SIG-M5 treated with dmso at 0.1 percent for 504 hours (cell line): Measurements from ENCODE around the gene TMEM259.

Experiments
- DNase-seq: peaks from one replicate; lab custom pipeline; 2025; ENCODE audit not compliant: unreplicated experiment; lab: John Stamatoyannopoulos, UW

The TMEM259 gene

DNA sequence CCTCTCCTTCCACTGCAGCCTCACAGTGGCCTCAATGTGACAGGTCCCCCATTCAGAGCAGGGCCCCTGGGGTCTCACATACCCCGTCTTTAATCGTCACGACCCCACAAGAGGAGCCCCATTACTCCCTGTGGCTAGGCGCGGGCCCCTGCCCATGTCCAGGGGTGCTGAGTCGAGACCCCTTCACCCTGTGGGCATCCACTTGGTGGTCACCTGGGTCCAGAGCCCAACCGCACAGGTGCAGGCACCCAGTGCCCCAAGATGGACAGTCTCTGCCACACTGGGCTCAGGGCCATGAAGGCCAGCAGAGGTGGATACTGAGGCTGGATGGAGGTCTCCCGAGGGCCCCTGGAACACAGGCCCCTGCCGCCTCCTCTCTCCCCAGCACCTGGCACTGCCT lies 3.0 kb downstream of the TMEM259 start:
- no peak for DNase-seq

DNA sequence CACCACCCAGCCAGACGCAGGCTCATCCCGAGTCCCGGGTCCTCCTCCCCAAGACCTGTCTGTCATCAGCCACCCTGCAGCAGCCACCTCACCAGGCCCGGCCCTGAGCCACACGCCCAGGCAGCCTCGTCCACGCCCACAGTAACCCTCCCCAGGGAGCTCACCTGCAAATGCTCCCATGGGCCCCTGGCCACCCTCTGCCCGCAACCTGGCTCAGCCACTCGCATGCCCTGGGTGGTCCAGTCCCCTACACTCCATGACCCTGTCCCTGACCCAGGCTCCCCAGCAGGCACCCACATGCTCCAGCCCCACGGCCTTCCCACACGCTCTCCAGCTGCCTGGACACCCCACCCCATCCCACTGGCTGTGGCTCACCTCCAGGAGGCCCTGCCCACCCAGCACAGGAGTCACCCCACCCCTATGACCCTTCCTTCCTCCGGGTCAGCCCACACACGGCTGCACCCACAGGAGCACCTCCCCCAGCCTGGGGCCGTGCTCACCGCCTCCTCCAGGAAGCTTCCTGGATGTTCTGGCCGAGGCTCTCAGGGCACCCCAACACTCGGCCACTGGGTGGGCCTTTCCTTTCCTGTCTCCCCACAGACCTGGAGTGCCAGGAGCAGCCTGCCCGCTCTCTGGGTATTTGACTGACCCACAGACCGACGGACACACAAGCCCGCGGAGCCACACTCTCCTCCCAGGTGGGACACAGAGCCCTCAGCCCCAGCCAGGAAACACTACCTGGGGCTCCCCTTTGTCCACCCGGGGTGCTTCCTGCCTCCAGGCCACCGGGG lies 3.6 kb downstream of the TMEM259 start:
- no peak for DNase-seq

DNA sequence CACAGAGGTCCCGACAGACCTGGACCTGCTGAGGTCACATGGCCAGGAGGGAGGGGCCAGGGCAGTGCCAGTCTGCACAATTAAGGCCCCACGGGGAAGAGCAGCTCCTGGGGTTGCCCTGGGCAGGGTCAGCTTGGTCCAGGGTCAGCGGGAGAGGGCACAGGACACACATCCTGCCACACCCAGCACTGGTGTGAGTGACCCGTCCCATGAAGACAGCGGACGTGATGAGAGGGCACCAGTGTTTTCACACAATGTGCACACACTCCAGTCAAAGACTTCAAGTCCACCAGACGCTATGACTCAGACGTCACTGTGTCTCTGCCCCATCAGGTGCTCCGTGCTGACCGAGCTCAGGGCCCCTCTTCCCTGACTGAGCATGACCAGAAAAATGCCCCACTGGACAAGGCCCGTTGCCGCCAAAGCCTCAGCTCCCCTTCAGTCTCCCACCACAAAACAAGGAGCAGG lies 4.2 kb downstream of the TMEM259 start:
- no peak for DNase-seq

DNA sequence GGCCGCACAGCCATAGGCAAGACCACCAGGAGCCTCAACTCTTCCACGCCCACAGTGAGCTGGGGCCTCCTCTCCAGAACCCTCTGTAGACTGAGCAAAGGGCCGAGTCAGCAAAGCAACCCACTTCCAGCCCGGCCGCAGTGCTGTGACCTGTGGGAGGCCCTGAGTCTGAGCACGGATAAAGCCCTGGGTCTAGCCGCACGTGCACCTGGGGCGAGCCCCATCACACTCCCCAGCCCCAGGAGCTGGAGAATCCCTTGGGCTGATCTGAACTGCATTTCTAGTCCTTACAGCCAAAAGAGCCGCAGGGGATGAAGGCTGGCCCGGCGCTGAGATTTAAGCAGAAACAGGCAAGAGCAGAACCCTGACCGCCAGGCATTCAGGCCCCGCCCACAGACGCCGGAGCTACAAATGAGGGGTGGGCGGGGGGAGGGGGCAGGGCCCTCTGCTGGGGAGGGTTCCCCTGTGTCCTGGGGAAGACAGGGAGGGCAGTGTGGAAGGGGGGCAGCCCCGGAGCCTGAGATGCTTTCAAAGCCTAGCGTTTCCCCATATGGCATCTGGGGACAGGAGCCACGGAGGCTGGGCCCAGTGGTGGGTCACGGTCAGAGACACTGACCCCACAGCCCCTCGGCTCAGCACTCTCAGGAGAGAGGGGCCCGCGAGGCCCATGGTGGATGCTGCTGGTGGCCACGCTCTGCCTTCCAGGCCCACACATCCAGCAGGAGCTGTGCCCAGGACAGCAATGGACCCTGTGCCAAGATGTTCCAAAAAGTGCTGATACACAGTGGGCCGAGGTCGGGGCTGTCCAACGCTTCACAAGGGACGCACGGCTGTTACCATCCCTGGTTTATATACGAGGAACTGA lies 4.9 kb downstream of the TMEM259 start:
- no peak for DNase-seq

DNA sequence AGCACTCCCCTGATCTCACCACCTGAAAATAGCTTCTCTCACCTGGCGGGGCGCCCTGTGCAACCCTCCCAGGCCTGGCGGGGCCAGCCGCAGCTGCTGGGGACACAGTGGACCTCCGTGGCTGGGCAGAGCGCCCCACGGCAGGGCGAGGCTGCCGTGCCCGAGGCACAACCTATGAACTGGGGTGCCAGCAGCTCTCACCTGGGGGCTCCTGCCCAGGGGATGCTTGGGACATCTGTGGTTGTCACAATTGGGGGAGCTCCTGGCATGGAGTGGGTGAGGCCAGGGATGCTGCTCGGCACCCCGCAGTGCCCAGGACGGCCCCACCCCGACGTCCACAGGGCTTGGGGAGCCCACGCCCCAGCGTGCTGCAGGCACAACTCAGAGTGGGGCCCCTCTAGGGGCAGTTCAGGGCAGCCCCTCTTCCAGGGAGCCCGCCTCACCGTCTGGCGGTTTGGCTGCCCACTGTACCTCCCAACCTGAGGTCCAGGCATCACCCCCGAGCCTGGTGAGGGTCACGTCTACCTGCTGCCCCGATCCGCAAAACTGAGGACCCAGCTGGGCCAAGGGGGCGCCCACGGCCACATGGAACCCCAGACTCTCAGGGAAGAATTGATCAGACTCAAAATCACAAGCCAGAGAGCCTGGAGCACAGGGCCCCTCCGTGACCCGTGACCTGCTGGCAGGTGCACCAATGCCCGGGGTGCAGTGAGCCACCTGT lies 5.7 kb downstream of the TMEM259 start:
- DNase-seq: no peak

DNA sequence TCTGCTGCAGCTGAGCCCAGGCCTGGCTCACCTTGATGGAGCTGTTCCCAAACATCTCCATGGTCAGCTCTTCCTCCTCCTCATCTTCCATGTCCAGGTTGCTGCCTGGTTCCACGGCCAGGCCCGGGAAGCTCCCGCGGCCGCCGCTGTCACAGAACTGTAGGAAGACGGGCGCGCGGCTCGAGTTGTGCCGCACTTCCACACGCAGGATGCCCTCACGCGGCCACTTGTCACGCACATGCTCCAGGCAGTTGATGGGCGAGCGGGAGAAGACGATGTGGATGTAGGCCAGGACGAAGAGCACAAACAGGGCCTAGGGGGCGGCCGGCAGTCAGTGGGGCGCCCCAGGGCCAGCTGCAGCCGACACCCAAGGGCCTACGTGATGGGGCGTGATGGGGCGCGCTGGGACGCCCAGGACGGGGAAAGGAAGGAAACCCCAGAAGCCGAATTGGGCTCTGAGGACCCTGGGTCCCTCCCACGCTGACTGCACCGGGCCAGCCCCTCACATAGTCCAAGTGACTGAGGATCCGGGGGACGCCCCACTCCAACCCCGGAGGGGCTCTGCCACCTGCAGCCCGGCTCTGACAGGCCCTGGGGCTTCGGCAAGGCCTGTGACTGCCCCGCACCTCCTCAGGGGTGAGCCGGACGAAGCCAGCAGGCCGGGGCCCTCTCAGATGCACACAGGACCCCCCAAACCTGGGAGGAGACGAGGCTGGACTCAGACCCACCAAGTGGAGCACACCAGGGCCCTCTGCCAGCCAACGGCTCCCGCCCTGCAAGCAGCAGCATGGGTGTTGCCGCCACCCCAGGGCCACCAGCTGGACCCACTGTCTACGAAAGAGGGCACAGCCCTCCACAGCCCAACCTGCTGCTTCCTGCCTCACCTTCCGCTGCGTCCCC lies 6.5 kb downstream of the TMEM259 start:
- no peak for DNase-seq

DNA sequence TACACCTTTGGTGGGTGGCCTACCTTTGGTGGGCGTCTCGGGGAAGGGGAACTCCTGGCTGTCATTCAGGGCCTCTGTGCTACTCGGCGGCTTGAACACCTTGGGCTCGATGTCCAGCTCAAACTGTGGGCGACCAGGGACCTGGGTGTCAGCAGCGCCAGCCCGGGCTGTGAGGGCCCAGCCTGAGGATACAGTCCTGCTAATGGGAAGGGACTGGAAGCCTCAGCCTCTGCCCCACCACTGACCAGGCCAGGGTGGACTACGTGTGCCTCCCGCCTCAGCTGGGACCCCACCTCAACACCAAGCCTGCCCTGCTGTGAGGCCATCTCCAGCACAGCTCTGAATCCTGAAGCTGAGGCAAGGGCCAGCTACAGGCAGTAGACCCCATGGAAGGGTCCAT lies 7.7 kb downstream of the TMEM259 start:
- no peak for DNase-seq

DNA sequence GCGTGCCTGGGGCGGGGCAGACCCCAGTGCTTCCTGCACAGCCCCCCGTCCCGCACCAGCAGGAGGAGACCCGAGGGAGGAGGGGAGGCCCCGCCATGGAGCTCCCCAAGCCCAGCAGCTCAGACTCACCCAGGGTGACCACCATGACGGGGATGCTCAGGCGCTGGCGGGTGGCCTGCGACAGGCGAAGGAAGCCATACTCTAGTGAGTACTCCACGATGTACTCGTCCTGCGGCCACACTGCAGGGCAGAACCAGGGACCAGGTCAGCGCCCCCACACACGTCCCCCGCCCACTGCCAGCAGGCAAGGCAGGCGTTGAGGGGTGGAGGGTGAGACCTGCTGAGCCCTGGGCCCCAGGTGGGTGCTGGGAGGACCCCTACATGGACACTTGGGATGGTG lies 8.6 kb downstream of the TMEM259 start:
- no peak for DNase-seq

DNA sequence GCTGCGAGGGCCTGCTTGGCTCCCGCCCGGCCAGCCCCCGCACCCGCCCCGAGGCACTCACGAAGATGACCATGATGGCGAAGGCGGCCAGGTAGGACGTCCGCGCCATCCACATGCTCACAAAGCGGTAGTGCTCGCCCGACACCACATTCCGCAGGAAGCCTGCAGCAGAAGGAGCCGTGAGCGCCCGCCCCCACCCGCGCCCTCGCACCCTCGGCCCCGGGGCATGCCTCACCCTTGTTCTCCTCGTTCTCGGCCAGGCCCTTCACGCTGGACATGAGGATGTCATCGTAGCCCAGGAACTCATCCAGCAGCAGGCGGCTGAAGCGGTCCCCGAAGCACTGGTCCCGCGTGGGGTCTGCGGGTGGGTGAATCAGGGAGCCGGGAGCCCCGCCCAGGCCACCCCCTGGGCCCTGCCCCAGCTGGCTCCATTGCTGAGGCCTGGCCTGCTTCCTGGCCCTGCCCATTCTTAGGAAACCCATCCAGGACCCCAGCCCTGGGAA lies 9.0 kb downstream of the TMEM259 start:
- DNase-seq: no peak

DNA sequence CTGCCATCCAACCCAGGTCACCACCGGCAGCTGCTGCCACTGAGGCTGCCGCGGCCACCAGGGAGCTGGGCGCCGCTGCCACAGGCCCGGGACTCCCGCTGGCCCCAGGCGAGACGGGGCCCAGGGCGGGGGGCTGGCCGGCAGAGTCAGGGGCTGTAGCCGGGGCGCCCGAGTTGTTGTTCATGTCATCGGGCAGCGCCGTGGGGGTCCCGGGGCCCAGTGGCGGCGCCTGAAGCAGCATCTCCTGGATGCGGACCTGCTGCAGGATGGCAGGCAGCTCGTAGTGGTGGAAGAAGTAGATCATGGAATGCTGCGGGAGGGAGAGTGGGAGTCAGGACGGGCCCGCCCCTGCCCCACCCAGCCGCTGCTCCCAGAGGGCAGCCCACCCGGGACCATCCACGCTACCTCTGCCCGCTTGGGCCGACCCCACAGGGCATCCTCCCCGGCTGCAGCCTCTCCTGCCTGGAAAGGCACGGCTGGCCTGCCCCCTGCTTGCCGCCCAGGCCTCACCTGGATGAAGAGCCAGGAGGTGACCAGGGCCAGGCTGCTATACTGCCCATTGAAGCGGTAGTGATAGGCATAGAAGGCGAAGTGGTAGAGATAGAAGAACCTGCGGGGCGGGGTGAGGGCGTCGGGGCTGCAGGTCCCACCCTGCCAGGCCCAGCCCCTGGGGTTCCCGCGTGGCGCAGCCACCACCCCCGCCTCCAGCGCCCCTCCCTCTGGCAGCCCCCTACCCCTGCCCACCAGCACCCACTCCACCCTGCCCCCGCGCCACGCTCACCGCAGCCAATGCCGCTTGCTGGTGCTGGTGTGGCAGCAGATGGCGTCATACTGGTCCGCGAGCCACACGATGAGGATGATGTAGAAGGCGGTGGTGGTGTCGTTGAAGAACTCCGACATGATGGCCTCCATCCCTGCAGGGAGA lies 10.1 kb downstream of the TMEM259 start:
- no peak for DNase-seq

DNA sequence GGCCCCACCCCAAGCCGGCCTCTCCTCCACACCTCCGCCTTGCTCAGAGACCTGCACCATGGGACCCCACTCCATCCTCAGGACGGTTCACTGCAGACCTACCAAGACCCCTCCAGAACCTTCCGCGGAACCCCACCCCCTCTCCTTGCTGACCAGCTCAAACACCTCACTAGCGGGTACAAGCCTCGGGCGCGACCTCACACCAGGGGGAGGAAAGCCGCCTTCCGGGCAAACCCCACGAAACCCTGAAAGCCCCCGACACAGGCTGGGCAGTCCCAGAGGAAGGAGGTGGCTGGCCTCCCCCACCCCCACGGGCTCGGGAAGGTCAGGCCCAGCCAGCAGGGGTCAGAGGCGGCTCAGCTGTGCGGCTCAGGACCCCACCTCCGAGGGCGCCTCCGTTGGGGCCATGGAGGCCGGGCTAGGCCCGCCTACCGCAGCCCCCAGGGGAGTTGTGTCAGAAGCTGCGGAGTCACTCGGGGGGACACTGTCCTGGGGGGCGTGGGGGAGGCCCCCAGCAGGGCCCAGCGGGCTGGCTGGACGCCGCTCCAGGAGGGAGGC lies 10.9 kb downstream of the TMEM259 start:
- no peak for DNase-seq

DNA sequence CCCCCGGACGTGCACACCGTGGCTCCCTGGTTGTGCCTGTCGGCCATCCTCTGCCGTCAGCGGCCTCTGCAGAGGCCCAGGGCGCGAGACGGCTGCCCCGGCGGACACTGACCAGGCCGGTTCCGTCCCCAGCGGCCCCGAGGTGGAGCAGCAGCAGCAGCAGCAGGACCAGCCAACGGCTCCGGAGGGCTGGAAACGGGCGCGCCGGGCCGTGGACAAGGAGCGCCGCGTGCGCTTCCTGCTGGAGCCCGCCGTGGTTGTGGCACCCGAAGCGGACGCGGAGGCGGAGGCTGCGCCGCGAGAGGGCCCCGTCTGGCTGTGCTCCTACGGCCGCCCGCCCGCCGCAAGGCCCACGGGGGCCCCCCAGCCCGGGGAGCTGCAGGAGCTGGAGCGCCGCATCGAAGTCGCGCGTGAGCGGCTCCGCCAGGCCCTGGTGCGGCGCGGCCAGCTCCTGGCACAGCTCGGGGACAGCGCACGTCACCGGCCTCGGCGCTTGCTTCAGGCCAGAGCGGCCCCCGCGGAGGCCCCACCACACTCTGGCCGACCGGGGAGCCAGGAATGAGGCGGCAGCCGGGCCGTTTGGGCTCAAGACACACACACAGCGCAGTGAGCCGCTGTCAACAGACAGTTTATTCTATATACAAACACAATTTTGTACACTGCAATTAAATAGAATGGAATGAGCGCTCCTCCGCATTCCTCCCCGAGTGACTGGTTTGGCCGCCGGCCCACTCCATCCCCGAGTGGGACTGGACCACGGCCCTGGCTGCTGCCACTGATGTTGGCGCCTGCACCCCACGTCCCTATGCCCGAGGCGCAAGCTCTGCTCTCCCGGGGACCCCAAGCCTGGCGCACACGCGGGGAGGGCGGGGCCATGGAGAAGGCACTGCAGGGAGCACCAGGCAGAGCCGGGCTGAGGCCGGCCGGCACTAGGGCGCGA lies 11.6 kb downstream of the TMEM259 start:
- DNase-seq: no peak

DNA sequence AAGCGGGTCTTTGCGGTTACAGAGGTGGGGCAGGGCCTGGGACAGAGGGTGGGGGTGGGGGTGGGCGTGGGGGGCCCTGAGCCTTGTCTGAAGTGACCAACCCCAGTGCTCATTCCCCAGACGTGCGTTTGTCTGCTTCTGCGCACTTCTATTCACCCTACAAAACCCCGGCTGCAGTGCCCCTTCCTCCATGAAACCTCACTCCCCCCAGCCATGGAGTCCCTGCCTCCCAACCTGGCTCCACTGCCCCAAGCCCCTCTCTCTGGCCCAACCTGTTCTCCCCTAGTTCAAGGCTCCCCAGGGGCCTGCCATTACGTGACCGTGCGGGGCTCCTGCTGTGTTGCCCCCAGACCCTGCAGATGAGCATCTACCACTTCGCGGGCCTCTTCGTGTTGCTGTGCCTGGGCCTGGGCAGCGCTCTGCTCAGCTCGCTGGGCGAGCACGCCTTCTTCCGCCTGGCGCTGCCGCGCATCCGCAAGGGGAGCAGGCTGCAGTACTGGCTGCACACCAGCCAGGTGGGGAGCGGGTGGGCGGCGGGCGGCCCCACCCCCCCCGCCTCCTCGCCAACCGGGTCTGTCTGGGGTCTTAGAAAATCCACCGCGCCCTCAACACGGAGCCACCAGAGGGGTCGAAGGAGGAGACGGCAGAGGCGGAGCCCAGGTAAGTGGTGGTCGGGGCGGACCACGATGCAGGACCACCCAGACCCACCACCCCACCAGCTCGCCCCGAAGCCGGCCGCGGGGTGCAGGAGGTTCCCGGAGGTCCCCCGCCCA lies 12.5 kb downstream of the TMEM259 start:
- DNase-seq: no peak

DNA sequence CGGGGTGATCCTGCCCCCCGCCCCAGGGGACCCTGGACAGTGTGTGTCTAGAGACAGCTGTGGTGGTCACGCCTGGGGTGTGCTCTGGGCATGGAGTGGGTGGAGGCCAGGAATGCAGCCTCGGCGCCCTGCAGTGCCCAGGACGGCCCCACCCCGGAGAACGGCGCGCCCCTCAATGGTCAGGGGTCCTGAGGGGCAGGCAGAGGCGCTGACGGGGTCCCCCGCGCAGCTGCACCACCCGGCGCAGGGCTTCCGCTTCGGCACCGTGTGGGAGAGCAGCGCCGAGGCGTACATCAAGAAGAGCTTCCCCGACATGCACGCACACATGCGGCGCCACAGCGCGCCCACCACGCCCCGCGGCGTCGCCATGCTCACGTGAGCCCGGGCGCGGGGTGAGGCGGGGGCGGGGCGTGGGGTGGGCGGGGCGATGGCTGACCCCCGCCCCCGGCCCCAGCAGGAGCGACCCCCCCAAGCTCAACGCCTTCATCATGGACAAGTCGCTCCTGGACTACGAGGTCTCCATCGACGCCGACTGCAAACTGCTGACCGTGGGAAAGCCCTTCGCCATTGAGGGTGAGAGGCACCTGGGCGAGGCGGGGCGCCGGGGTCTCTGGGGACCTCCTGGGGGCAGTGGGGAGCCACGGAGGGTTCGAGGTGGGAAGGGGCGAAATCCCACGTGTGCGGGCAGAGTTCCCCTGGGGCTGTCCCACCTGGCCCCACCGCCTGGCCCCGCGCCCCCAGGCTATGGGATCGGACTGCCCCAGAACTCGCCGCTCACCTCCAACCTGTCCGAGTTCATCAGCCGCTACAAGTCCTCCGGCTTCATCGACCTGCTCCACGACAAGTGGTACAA lies 13.3 kb downstream of the TMEM259 start:
- DNase-seq: no peak

DNA sequence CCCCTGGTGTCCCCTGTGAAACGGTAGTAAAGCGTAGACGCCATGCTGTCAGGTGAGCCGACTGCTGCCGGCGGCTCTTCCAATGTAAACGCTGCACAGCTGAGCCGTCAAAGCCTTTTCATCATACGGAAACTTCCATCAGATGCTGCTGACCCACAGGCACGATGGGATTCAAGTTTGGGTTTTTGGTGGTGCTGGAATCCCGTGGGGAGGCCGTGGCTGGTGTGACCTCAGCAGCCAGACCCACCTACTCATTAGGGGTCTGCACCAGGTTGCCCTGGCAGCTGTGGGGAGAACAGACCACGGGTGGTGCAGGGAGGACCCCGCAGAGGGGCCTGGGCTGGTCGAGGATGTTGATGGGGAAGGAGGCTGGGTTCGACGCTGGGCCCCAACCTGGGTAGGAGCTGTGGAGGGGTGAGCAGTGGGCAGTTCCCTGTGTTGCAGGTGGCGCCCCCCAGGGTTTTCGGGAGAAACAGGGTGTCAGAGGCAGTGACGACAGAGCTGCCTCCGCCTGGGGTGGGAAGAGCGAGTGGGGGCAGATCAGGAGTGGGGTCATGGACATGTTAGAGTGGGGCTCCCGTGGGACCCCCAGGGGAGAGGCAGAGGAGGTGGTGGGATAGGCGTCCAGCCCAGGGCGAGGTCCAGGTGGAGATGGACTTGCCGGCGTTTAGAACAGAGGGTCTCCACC lies 14.1 kb downstream of the TMEM259 start:
- no peak for DNase-seq
